ENCODE results near the gene ZBTB25. TPM values are rescaled to one million over a fixed set of nuclear protein-coding genes. Genes with fewer than 3 reads are reported as not detected.
A peak's percentile ranks its signal among the peaks of the same experiment; 100 is the strongest.

ZBTB25 gene
- total RNA-seq, 1 donor from 2014 or later = 2.9 TPM

GRCh38 chr14:64442300-64442988, 61.2 kb downstream of the ZBTB25 start:
- peaks cover 5 to 28% of the 10 kb centered on the region in 2 donors for H3K36me3 ChIP-seq
- no peaks in the 10 kb centered on the region for H3K27me3 ChIP-seq
- peaks cover 7 to 26% of the 10 kb centered on the region in 2 donors for H3K4me1 ChIP-seq
- intact Hi-C loops (cut with DNase I) = no loop called here
- no peak for DNase-seq (ENCODE audit: low spot score in 2 of 2)
- peak overlapping the region; percentile 47 to 62 for H3K27ac ChIP-seq
- no peak overlapping the region for H3K4me3 ChIP-seq
- H3K9me3 ChIP-seq = no peaks in the 10 kb centered on the region
- TF ChIP-seq, protein P1, sequence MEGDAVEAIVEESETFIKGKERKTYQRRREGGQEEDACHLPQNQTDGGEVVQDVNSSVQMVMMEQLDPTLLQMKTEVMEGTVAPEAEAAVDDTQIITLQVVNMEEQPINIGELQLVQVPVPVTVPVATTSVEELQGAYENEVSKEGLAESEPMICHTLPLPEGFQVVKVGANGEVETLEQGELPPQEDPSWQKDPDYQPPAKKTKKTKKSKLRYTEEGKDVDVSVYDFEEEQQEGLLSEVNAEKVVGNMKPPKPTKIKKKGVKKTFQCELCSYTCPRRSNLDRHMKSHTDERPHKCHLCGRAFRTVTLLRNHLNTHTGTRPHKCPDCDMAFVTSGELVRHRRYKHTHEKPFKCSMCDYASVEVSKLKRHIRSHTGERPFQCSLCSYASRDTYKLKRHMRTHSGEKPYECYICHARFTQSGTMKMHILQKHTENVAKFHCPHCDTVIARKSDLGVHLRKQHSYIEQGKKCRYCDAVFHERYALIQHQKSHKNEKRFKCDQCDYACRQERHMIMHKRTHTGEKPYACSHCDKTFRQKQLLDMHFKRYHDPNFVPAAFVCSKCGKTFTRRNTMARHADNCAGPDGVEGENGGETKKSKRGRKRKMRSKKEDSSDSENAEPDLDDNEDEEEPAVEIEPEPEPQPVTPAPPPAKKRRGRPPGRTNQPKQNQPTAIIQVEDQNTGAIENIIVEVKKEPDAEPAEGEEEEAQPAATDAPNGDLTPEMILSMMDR (IDR thresholded peaks at IDR 0.05) = no peak

DNA sequence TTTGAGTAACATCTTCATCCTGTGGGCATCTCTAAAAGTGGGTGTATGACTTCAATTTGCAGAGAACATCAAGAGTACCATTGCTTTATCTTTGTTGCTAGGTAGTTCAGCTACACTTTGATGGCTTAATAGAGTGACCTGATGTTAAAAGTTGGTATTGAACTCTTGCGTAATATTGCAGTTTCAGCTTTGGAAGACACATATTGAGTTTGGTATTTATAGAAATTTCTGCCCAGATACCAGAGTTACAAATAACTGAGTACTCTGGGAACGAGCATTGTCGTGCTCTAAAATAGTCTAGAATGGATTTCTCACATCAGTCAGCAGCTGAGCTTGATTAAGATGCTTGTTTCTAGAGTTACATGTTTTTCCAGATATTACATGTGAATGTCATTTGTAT, 63.1 kb downstream of the ZBTB25 start:
- intact Hi-C loops (cut with DNase I) = no loop called here
- peaks cover 10 to 39% of the 10 kb centered on the region in 2 donors for H3K36me3 ChIP-seq
- TF ChIP-seq, protein P1 (IDR thresholded peaks at IDR 0.05) = no peak
- H3K27me3 ChIP-seq = no peaks in the 10 kb centered on the region
- H3K4me1 ChIP-seq = peaks cover 7 to 20% of the 10 kb centered on the region in 2 donors
- no peaks in the 10 kb centered on the region for H3K9me3 ChIP-seq
- no peak overlapping the region for H3K27ac ChIP-seq
- no peak overlapping the region for H3K4me3 ChIP-seq
- no peak for DNase-seq (ENCODE audit: low spot score in 2 of 2)

GRCh38 chr14:64439141-64439540, 64.5 kb downstream of the ZBTB25 start:
- H3K27ac ChIP-seq = peak overlapping the region; percentile 82
- intact Hi-C loops (cut with DNase I) = no loop called here

GRCh38 chr14:64438181-64438841, 65.3 kb downstream of the ZBTB25 start:
- TF ChIP-seq, protein P1 (IDR thresholded peaks at IDR 0.05) = no peak
- peak in 1 of 2 donors; percentile 70 for DNase-seq (ENCODE audit: low spot score in 2 of 2)
- Histone ChIP-seq H3K9me3 (no peaks in the 10 kb centered on the region), H3K4me1 (peaks cover 3 to 10% of the 10 kb centered on the region in 2 donors), H3K36me3 (peaks cover 14 to 45% of the 10 kb centered on the region in 2 donors), H3K27me3 (no peaks in the 10 kb centered on the region), H3K4me3 (no peak overlapping the region), H3K27ac (peak overlapping the region; percentile 82)
- intact Hi-C loops (cut with DNase I) = no loop called here

More at GRCh38 chr14:64439141-64439540, 64.5 kb downstream of the ZBTB25 start:
- Histone ChIP-seq H3K27me3 (no peaks in the 10 kb centered on the region), H3K4me3 (no peak overlapping the region), H3K36me3 (peaks cover 13 to 46% of the 10 kb centered on the region in 2 donors), H3K4me1 (peaks cover 3 to 10% of the 10 kb centered on the region in 2 donors), H3K9me3 (no peaks in the 10 kb centered on the region)
- TF ChIP-seq, protein P1 (IDR thresholded peaks at IDR 0.05) = no peak
- DNase-seq (ENCODE audit: low spot score in 2 of 2) = no peak

DNA sequence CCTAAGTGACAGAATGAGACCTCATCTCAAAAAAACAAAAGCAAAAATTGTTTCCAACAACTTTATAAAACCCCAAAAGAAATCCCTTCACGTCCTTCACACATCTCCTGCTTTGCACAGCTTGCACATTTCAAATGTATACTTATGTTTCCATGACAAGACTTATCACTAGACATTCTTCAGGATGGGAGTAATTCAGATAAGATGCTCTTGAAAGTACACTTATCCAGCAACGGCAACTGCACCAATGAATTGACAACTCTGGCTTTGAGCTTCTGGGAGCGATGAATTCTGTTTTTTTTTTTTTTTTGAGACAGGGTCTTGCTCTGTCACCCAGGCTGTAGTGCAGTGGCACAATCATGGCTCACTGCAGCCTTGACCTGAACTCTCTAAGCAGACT, 69.1 kb downstream of the ZBTB25 start:
- Histone ChIP-seq H3K27me3 (no peaks in the 10 kb centered on the region), H3K4me1 (peaks cover 3 to 10% of the 10 kb centered on the region in 2 donors), H3K4me3 (no peak overlapping the region), H3K36me3 (peaks cover 32 to 48% of the 10 kb centered on the region in 2 donors), H3K27ac (no peak overlapping the region), H3K9me3 (no peaks in the 10 kb centered on the region)
- TF ChIP-seq, protein P1 (IDR thresholded peaks at IDR 0.05) = no peak
- intact Hi-C loops (cut with DNase I) = no loop called here
- DNase-seq (ENCODE audit: low spot score in 2 of 2) = no peak

Data from ascending aorta (tissue), 2 donors.